H9 (cell line): Measurements from ENCODE around the gene RALGPS2. TPM values are rescaled to one million over a fixed set of nuclear protein-coding genes. Genes with fewer than 3 reads are reported as not detected.

ENCODE experiments used
- DNase-seq: peaks from one replicate; pipeline ENCODE4 v3.0.0-alpha.2; 2017
- H2AFZ ChIP-seq: one replicate; pipeline ENCODE4 v1.6.1; 2013; ENCODE audit warnings: mild to moderate bottlenecking, low read length, control low read depth, moderate library complexity
- H2AK5ac ChIP-seq: 2 replicates; pipeline ENCODE4 v1.6.1; 2013; ENCODE audit warnings: low read length, control low read depth, mixed read lengths; ENCODE audit not compliant: insufficient read length
- H2BK120ac ChIP-seq: one replicate; pipeline ENCODE4 v1.6.1; 2013; ENCODE audit warnings: low read depth, mild to moderate bottlenecking, low read length, control low read depth, inconsistent platforms; ENCODE audit not compliant: poor library complexity, severe bottlenecking
- H2BK12ac ChIP-seq: 2 replicates; pipeline ENCODE4 v1.6.1; 2013; ENCODE audit warnings: low read length, control low read depth, mixed read lengths, low read depth; ENCODE audit not compliant: insufficient read length
- H2BK15ac ChIP-seq: 2 replicates; pipeline ENCODE4 v1.6.1; 2013; ENCODE audit warnings: low read depth, low read length, control low read depth
- H2BK20ac ChIP-seq: one replicate; pipeline ENCODE4 v1.6.1; 2013; ENCODE audit warnings: low read depth, mild to moderate bottlenecking, low read length, control low read depth, inconsistent platforms; ENCODE audit not compliant: poor library complexity, severe bottlenecking
- H2BK5ac ChIP-seq: 2 replicates; pipeline ENCODE4 v1.6.1; 2013; ENCODE audit warnings: low read length, control low read depth, mixed read lengths; ENCODE audit not compliant: insufficient read length
- H3K14ac ChIP-seq: 2 replicates; pipeline ENCODE4 v1.6.1; 2013; ENCODE audit warnings: low read length, control low read depth; ENCODE audit not compliant: insufficient read depth
- H3K18ac ChIP-seq: 2 replicates; pipeline ENCODE4 v1.6.1; 2013; ENCODE audit warnings: low read depth, mild to moderate bottlenecking, mixed read lengths, low read length, control low read depth; ENCODE audit not compliant: insufficient read length
- H3K23ac ChIP-seq: 2 replicates; pipeline ENCODE4 v1.6.1; 2013; ENCODE audit warnings: low read length, control low read depth, mixed read lengths, low read depth; ENCODE audit not compliant: insufficient read length
- H3K23me2 ChIP-seq: 2 replicates; pipeline ENCODE4 v1.6.1; 2013; ENCODE audit warnings: low read depth, mild to moderate bottlenecking, mixed read lengths, low read length, control low read depth; ENCODE audit not compliant: insufficient read length, poor library complexity, severe bottlenecking
- H3K27ac ChIP-seq: 2 replicates; pipeline ENCODE4 v1.5.1; 2013; ENCODE audit warnings: low read length, control low read depth, mixed read lengths, low read depth; ENCODE audit not compliant: insufficient read length
- H3K27me3 ChIP-seq: 2 replicates; pipeline ENCODE4 v1.6.1; 2013; ENCODE audit warnings: low read length, control low read depth, inconsistent platforms; ENCODE audit not compliant: insufficient read depth
- H3K4ac ChIP-seq: 2 replicates; pipeline ENCODE4 v1.6.1; 2013; ENCODE audit warnings: low read depth, mild to moderate bottlenecking, control low read depth, inconsistent platforms, low read length, moderate library complexity
- H3K4me1 ChIP-seq: 2 replicates; pipeline ENCODE4 v1.6.1; 2013; ENCODE audit warnings: low read length, control low read depth, inconsistent platforms; ENCODE audit not compliant: insufficient read depth
- H3K4me2 ChIP-seq: 2 replicates; pipeline ENCODE4 v1.6.1; 2013; ENCODE audit warnings: low read length, control low read depth, mixed read lengths; ENCODE audit not compliant: insufficient read length, insufficient read depth
- H3K56ac ChIP-seq: 2 replicates; pipeline ENCODE4 v1.6.1; 2013; ENCODE audit warnings: low read depth, mild to moderate bottlenecking, mixed read lengths, low read length, control low read depth; ENCODE audit not compliant: insufficient read length
- H3K79me1 ChIP-seq: 2 replicates; pipeline ENCODE4 v1.6.1; 2013; ENCODE audit warnings: low read depth, mild to moderate bottlenecking, moderate library complexity, low read length, control low read depth, inconsistent platforms; ENCODE audit not compliant: insufficient read depth, poor library complexity, severe bottlenecking
- H3K79me2 ChIP-seq: 2 replicates; pipeline ENCODE4 v1.6.1; 2013; ENCODE audit warnings: low read length, control low read depth, inconsistent platforms; ENCODE audit not compliant: insufficient read depth
- H3K9ac ChIP-seq: 2 replicates; pipeline ENCODE4 v1.6.1; 2013; ENCODE audit warnings: low read length, control low read depth, mixed read lengths; ENCODE audit not compliant: insufficient read length; ENCODE audit errors: extremely low read depth
- H3K9me3 ChIP-seq: one replicate; pipeline ENCODE4 v1.6.1; 2013; ENCODE audit warnings: low read depth, low read length, inconsistent platforms; ENCODE audit not compliant: control insufficient read depth
- H3T11ph ChIP-seq: one replicate; pipeline ENCODE4 v1.6.1; 2013; ENCODE audit warnings: mild to moderate bottlenecking, low read length, control low read depth, inconsistent platforms
- H4K20me1 ChIP-seq: one replicate; pipeline ENCODE4 v1.6.1; 2013; ENCODE audit not compliant: control insufficient read depth, insufficient read length, insufficient read depth
- H4K5ac ChIP-seq: 2 replicates; pipeline ENCODE4 v1.6.1; 2013; ENCODE audit warnings: low read depth, mild to moderate bottlenecking, mixed read lengths, low read length, control low read depth; ENCODE audit not compliant: insufficient read length
- H4K8ac ChIP-seq: replicated peaks from 2 replicates; pipeline ENCODE4 v1.6.1; 2013; ENCODE audit warnings: low read length, control low read depth, mixed read lengths, low read depth; ENCODE audit not compliant: insufficient read length
- H4K91ac ChIP-seq: 2 replicates; pipeline ENCODE4 v1.6.1; 2013; ENCODE audit warnings: low read depth, mild to moderate bottlenecking, moderate library complexity, mixed read lengths, low read length, control low read depth; ENCODE audit not compliant: insufficient read length
- H3K27ac Mint-ChIP-seq, 3 experiments: 2 replicates in 2 of 3; 3 replicates in 1 of 3; pipeline ENCODE4 v1.8.0; 2020 to 2021; ENCODE audit warnings: mixed read lengths in 3 of 3, mild to moderate bottlenecking in 1 of 3, moderate library complexity in 1 of 3
- H3K27me3 Mint-ChIP-seq: 2 replicates; pipeline ENCODE4 v1.8.0; 2021; ENCODE audit warnings: low read depth, mild to moderate bottlenecking, moderate library complexity, mixed read lengths
- H3K36me3 Mint-ChIP-seq, 3 experiments: 2 replicates in 2 of 3; 3 replicates in 1 of 3; pipeline ENCODE4 v1.8.0; 2020 to 2021; ENCODE audit warnings: low read depth in 3 of 3, mixed read lengths in 3 of 3; ENCODE audit not compliant: insufficient read depth in 1 of 3
- H3K4me1 Mint-ChIP-seq, 2 experiments: 2 replicates each; pipeline ENCODE4 v1.8.0; 2020; ENCODE audit warnings: mixed read lengths in 2 of 2
- H3K4me3 Mint-ChIP-seq, 2 experiments: 2 replicates in 1 of 2; 3 replicates in 1 of 2; pipeline ENCODE4 v1.8.0; 2020 to 2021; ENCODE audit warnings: mild to moderate bottlenecking in 2 of 2, mixed read lengths in 2 of 2, moderate library complexity in 1 of 2
- H3K9me3 Mint-ChIP-seq, 2 experiments: 2 replicates in 1 of 2; 3 replicates in 1 of 2; pipeline ENCODE4 v1.8.0; 2020; ENCODE audit warnings: mild to moderate bottlenecking in 2 of 2, mixed read lengths in 2 of 2, moderate library complexity in 1 of 2
- CTCF ChIP-seq: fragments of 200-600 bp; sonication (generic); conservative IDR thresholded peaks from 3 replicates; pipeline ENCODE4 v1.8.0; 2021; ENCODE audit warnings: antibody characterized with exemption, mild to moderate bottlenecking
- WGBS: extraction: QIAGEN DNeasy Blood & Tissue Kit; methylation state at CpG from one replicate; pipeline ENCODE4 v1.1.7; 2013; ENCODE audit warnings: missing lambda C conversion rate, low lambda C conversion rate, mixed read lengths; ENCODE audit not compliant: insufficient read length; ENCODE audit errors: extremely low coverage; 5-methylcytosine and 5-hydroxymethylcytosine counted together
- total RNA-seq: library from RNA; stranded (reverse); gene quantifications from 2 replicates; pipeline ENCODE4 v1.2.1, GENCODE V29; 2021

The RALGPS2 gene
- total RNA-seq, 1 experiment from 2014 or later = 32.6 TPM

GRCh38 chr1:178733972-178734371, 8.9 kb downstream of the RALGPS2 start:
- Histone ChIP-seq H2AFZ (no peak overlapping the region), H3K4me1 (no peaks in the 10 kb centered on the region), H2BK15ac (no peak overlapping the region), H3K4ac (no peak overlapping the region), H3K9ac (no peak overlapping the region), H4K5ac (no peak overlapping the region), H4K8ac (no peak overlapping the region), H2BK5ac (no peak overlapping the region), H3K18ac (no peak overlapping the region), H3K4me2 (no peak overlapping the region), H3K23ac (no peak overlapping the region), H3K56ac (no peak overlapping the region), H3K79me2 (peaks cover 3% of the 10 kb centered on the region; the same call in 1 of the 2 replicates), H3K14ac (no peak overlapping the region), H4K20me1 (no peaks in the 10 kb centered on the region), H2BK12ac (no peak overlapping the region), H3K23me2 (no peaks in the 10 kb centered on the region), H3K79me1 (no peaks in the 10 kb centered on the region), H4K91ac (no peak overlapping the region), H2BK120ac (no peak overlapping the region), H3T11ph (no peak overlapping the region), H3K27ac (no peak overlapping the region), H2AK5ac (no peak overlapping the region), H3K27me3 (no peaks in the 10 kb centered on the region), H2BK20ac (no peak overlapping the region), H3K9me3 (no peaks in the 10 kb centered on the region)
- peaks cover 4 to 7% of the 10 kb centered on the region in 2 experiments; a peak in 3 of 5 replicates for H3K9me3 Mint-ChIP-seq
- H3K27me3 Mint-ChIP-seq = no peaks in the 10 kb centered on the region
- DNase-seq = no peak
- no peaks in the 10 kb centered on the region for H3K4me1 Mint-ChIP-seq
- H3K4me3 Mint-ChIP-seq = no peak overlapping the region
- TF ChIP-seq CTCF = peak; percentile 60
- no CpG with 5 or more reads among the region's 5 CpGs for WGBS
- H3K36me3 Mint-ChIP-seq = peaks cover 5 to 51% (median 23%) of the 10 kb centered on the region in 3 experiments
- no peak overlapping the region for H3K27ac Mint-ChIP-seq
